Ureter (tissue), 1 donor: Measurements from ENCODE around the gene RREB1. TPM values are rescaled to one million over a fixed set of nuclear protein-coding genes. Genes with fewer than 3 reads are reported as not detected.

Experiments
- DNase-seq: peaks from one replicate; pipeline ENCODE4 v3.0.0-alpha.2; 2020; ENCODE audit warnings: low spot score
- total RNA-seq: library from RNA; stranded (reverse); gene quantifications from one replicate; pipeline ENCODE4 v1.2.4, GENCODE V29; 2023
- donor health status: DM: yes; HTN: yes; CAD: no.

Gene RREB1
- total RNA-seq, 1 donor from 2014 or later, result 74.6 TPM

DNA sequence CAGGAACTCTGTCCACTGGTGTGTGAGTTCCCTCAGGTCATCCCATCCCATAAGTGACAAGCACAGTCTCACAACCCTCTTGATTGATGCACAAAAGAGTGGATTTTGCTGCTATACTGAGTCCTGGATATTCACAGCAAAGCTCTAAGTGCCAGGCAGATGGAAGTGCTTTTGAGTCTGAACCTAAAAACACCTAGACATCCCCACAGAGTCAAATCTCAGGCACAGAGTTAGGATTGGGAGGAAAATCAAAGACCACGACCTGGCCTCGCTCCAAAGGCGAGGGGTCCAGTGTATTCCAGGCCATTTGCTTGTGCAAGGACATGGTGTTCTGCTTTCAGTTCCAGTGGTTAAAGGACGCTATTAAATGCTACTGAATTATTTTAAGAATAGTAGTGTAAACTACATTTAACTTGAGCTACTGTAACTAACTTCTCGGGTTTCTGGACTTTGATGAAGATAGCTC lies 56.8 kb downstream of the RREB1 start:
- DNase-seq, result no peak

DNA sequence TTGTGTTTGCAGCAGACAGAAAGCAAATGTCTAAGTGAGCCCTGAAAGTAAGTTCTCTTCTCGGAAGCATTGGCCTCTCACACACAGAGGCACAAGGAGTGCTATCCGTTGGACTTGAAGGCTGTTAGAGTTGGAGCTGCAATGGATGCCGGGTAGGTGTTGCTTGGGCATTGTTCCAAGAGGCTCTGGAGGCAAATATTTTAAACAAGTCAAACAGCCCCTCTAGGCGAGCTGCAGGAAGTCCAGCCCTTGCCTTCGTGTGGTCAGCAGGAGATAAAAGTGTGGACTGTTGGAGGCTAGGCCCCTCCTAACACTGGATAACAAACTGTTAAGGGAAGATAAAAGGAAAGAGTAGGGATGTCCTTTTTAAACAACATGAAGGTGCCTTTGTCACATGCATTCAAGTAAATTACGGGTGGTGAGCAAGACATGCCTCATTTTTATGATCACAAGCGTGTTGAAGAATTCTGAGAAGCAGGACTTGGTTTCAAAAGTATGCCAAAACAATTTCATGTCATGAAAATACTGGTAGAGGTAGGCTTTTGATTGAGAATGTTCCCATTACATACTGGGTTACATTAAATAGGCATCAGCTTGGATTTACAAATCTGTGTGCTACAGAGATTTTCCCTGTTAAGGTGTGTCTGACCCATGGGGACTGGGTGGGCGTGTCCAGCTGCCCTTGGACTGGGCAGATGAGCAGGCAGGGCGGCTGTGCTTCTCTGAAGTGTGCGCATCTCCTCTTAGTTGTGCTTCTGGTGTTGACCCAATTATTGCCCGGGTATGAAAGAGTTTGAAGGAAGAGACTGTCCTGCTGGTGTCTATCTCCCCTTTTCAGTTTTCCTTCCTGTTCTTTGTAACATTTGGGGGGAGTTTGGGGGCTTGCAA lies 57.5 kb downstream of the RREB1 start:
- no peak for DNase-seq

DNA sequence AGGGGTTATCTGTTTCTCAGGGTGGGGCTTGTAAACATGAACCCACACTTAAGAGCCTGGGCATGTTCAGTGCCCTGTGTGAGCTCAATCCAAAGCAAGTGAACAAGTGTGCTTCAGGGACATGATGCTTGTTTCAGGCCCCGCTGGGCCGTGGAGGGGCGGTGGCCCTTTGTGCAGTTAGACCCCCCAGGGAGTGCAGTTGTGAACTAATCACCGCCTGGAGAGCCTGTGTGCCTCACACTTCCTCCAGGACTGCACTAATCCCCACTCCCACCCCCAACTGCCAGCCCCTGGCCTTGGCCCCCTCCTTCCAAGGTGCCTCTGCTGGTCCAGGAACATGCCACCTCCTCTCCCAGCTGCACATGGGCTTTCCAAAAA lies 58.1 kb downstream of the RREB1 start:
- DNase-seq, result no peak

DNA sequence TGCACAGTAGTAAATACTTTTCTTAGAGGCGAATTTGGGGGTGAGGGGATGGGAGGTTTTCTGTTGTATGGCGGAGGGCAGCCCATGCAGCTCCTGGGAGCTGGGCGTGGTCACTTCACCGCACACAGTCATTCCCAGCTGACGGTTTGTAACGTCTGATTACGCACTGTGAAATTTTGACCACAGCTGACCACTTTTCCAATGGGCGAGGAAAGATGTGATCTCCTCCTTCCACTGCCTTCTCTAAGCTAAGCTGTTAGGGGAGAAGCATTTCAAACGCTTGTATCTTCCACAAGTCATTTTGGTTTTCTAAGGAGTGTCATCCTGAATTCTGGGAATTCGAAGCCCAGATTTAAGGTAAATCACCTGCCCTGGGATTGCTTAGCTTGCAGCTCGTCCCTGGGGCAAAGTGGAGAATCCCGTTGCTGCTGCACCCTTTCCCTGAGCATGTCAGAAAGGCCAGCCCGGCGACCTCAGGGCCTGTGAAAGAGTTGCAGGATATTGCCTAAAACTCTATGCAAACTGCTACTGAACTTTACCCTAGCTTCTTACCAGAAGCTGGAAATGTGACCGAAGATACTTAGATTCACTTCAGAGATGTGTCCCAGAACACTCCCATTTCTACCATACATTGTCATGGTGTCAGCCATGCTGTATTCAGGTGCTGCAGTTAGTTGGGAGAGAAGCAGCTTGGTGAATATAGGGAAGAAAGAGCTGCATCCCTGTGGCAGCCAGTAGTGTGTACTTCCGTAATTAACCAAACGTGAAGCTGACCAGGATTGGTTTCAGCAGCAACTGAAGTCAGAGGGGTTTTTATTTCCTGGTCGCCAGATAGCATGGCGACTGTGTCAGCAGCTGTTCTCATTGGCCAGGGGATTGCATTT lies 58.9 kb downstream of the RREB1 start:
- no peak for DNase-seq

DNA sequence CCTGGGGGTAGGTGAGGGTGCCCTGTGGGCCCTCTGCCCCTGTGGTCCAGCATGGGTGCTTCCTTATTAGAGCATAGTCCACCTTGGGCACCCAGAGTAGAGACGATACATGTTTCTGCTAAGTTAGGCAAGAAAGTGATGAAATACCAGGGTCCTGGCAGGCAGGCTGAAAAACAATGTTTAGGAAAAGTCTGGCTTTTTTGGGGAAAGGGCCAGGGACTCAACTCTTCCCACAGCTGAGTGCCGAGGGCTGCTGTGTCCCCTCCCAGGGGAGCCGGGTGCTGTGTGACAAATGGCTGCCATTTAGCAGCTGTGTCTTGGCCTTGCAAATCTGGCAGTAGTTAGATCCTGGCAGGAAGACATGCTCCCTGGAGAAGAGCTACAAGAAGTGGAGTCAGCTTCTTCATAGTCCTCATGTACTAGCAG lies 61.5 kb downstream of the RREB1 start:
- no peak for DNase-seq

DNA sequence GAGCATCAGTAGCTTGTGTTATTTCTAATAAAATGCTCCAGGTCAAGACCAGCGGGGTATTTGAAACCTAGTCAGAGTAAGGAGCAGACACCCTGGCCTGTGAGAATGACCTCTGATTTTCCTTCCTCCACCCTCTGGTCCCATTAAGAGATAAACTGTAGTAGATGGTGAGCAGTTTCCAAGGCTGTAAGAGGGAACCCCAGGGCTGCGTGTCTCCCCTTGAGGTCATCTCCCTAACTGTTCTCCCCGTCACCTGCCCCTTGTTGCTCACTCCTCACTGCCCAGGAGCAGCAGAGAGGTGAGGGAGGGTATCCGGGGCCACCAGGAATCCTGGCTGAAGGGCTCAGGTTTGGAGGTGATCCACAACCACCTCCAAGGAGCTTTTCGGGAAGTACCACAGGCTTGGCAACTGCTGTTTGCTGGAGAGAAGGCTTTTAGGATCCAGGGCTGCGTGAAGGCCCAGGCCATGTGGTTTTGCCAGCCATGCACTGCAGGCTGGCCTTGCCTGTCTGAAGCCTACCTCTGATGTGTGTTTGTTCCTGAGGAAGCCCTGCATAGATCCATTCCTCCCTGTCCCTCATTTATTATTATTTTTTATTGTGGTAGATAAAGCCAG lies 62.5 kb downstream of the RREB1 start:
- DNase-seq, result no peak

DNA sequence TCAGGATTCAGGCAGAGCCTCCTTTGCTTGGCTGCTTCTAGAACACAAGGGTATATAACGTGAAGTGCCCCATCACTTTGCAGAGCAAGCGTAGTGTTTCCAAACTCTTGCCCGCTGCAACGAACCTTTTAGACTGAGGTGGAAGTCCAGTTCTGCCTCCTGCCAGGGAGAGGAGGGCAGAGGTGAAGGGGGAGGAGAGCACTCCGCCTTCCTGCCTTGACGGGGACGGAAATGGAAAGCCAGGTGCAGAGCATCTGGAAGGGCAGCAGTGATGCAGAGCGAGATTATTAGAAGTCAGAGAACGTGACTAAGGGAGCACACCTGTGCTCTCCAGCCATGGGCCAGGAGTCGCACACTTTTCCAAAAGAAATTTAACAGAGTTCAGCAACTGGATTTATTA lies 63.4 kb downstream of the RREB1 start:
- DNase-seq, result no peak

DNA sequence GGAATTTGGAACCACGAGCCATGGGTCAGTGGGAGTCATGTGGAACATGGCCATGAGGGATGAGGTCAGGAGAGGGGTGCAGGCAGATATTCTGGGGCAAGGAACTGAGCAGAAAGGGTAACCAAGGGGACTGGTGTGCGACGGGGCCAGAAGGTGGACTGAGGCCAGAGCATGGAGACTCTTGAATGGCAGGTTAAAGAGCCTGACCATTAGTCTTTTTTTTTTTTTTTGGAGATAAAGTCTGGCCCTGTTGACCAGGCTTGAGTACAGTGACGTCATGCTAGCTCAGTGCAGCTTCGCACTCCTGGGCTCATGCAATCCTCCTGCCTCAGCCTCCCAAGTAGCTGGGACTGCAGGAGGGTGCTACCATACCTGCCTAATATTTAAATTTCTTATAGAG lies 64.0 kb downstream of the RREB1 start:
- no peak for DNase-seq

DNA sequence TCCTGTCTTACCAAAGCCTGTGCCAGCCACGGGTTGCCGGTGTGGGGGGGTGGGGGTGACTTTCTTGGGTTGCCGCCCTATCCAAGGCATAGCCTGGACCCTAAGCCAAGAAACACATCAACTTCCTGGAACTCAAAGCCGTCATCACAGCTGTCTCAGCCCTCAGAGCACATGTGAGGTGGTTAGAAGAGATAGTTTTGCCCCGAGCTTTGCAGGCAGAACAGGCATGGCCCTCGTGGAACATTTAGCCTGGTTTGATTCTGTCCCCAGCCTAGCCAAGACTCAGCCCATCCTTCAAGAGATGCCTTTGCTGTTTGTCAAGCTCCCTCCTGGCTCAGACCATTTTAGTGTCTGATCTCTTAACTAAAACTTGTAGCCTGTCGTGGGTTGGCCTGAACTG lies 64.9 kb downstream of the RREB1 start:
- no peak for DNase-seq

DNA sequence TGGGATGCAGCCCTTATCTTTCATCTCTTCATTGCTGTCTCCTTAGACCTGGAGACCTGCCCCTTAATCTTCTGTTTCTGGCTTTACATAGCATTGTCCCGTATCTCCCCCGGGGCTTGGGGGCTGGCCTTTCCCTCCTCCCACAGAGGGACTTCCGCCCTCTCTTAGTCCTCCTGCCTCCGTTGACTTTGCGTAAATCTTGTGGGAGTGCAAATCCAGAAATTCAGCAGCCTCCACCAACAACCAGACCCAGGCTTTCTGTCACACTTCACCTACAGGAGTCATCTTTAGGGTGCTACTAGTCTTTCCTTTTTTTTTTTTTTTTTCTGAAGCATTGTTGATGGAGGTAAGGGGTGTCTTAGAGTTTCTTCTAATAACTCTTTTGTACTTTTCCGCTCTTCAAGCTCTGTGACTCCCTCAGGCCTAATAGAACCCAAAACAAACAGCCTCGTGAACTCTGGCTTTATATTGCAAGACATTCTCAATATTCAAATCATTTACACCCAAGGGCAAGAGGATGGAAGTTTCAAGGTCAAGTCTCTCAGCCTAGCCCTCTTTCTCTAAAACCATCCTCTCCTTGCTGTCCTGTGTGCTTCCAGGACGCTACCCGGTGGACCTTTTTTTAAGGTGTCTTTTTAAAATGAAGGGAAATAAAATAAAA lies 66.2 kb downstream of the RREB1 start:
- DNase-seq, result no peak

DNA sequence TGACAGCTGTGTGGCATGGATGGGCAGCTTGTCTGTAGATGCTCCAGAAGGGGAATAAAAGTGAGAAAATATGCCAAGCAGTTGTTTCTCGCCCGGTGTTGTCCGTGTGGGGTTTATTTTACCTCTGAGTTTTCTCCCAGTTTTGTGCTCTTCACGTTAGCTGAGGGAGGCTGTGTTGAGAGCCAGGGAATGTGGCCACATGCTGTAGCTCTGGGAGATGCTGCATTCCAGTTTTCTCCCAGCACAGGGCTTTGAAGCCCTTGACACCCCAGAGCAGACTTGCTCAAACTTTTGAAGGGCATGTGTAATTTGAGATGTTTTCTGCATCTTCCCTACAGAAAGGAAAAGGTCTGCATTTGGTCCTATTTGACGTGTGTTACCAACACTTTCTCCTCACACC lies 67.7 kb downstream of the RREB1 start:
- no peak for DNase-seq

DNA sequence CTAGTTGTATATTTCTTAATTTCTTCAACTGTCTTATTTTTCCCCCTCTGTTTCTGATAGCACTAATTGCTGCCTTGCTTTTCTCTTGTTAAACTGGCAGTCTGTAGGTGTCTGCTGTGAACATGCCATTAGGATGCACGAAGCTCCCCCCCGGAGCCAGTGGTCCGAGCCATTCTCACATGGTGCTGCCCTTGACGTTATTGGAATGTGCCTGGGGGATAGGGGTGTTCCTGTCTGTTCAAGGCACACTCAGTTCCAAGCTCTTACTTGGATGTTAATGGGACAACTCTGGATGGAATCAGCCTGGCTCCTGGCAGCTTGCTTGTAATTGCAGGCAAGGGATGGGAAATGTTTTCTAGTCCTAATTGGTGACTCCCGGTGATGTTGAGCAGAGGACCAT lies 68.4 kb downstream of the RREB1 start:
- DNase-seq, result no peak

DNA sequence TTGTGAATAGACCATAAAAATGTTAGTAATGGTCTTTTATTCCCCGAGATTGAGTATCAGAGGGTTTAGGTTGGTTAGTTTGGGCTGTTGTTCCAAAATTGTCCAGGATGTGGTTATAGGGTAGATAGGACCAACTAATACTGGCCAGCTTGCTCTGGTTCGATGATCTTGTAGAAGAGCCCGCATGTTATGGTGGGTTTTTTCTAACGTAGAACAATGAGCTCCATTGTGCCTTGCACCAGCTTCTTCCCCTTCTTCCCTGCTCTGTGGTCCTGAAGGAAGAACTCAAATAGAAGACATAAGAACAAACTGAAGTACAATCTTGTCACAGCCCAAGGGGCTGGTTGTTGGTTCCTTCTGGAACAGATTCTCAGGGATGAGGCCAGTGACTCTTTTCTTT lies 70.5 kb downstream of the RREB1 start:
- no peak for DNase-seq

DNA sequence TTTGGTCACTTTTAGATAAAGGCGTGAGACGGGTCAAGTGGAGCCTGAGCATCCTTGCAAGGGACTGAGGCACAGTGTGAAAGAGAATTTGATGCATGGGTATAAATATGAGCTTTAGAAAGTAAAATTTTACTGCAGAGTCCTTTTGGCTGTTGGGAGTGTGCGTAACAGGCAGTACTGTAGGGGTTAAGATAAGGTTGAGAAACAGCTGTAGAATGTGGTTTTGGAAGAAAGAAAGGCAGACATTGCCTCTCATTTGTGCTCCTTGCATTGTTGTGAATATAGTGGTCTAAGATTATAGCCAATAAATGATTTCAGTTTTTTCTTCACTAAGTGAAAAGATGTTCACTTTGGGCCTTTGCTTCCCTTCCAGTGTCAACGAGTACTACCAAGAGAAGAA lies 73.0 kb downstream of the RREB1 start:
- no peak for DNase-seq

DNA sequence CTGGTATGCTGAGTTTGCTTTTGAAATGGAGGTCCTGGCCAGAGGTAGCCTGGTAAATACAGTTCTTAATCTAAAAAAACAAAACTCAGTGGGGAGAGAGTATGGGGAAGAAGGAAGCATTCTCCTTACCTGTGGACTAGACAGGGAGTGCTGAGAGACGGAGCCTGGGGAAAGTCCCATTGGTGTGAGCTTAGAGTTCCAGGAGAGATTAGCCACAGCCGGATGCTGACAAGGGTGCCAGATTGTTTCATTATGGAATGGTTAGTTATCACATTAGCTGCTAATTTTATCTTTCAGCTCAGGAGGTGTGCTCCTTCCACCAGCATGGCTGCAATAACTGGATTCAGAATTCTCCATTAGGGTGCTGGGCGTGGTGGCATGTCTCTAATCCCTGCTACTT lies 75.9 kb downstream of the RREB1 start:
- DNase-seq, result no peak

DNA sequence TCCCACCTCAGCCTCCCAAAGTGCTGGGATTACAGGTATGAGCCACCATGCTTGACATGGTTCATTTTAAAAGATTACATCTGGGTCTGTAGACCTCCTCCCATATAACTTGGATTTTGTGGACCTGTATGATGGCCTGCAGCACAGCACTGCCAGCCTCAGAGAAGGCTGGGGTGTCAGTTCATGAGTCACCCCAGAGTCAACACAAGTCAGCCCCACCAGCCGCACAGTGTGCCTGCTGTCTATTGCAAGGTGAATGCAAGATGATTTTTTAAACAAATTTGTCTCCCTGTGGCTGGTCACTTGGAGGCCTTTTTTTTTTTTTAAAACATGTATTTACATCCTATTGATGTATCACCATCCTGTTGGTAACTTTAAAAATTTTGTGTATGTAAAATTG lies 76.7 kb downstream of the RREB1 start:
- DNase-seq, result no peak

DNA sequence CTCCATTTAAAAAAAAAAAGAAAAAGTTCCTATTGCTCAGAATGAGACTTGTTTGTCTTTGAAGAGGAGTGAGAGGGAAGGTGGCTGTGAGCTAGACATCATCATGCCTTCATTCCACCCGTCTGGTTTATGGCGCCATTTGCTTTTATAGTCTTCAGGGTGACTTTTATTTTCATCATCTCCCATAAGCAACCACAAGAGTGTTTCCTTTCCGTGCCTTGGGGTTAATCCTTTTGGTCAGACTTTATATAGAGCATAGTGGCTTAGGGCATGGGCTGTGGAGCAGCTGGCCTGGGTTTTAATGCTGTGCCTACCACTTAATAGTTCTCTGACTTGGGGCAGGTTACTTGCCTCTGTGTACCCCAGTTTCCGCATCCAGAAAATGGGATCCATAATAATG lies 77.8 kb downstream of the RREB1 start:
- no peak for DNase-seq

DNA sequence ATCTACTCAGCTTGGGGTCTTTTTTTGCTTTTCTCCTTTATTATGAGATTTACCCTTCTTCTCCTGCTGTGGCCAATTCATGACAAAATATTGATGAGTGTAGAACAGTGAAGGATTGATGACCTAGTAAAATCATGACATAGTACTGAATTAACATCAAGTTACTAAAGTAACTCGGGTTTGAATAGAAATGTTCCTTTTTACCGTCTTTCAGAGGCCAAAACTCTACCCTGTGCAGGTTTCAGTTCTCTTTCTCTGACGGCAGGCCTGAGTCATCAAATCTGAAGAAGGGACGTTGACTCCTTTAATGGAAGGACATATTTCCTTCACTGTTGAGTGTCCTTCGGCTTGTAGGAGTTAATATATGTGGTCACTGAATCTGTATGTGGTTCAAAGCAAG lies 80.7 kb downstream of the RREB1 start:
- no peak for DNase-seq

DNA sequence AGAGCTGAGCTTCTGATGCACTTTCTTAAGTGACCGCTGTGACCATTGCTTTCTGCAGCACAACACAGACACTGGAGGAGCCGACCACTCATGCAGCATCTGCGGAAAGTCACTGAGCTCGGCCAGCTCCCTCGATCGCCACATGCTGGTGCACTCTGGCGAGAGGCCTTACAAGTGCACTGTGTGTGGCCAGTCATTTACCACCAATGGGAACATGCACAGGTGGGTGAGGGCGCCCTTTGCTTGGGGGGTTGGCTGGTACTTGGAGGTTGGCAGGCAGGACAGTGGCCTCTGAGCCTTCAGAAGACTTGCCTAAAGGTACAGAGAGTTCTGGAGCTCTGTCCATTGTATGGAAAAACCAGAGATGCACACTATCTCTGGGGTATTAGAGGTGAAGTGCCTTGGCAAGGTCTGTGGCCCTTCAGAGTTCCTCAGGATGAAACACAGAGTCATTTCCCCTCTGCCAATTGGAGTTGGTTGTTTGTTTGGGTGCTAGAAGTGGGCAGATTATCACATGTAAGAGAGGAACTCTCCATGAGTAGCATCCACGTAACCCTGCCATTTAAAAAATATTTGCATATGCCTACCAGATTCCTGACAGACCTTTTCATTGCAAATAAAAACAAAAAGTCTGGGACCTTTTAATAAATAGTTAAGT lies 81.5 kb downstream of the RREB1 start:
- DNase-seq, result no peak

DNA sequence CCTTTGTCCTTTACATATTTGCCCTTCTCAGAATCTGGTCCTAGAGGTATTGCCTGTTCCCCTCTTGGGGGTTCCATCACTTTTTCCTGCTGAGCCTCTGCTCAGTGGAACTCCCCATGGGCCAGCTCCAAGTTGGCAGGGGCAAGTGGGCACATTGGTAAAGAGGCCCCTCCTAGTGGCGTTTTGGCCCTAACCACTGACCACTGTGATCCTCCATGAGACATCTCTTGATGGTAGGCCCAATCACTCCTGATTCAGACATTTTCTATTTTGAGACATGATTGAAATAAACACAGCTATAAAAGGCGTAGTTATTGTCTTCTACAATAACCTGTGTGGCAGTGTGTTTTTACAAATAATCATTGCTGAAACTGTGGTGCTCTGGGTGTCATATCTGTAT lies 83.0 kb downstream of the RREB1 start:
- DNase-seq, result no peak

DNA sequence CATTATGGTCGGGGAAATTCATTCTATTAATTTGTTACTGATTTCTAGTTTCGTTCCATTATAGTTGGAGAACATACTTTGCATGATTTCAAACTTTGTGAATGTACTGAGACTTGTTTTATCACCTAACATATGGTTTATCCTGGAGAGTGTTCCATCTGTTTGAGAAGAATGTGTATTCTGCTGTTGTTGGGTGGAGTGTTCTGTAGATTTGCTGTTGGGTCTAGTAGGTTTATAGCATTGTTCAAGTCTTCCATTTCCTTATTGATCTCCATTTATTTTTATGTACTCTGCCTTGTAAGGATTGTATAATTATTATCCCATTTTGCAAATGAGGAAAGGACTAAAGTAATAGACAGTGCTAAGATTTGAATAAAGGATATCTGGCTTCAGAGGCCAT lies 85.4 kb downstream of the RREB1 start:
- no peak for DNase-seq
